HCT116 (cell line): ENCODE results near the gene TNPO1.

Experiments used
- JUND ChIP-seq: IDR thresholded peaks from 2 replicates; pipeline ENCODE4 v1.6.1; 2012
- POLR2A ChIP-seq: IDR thresholded peaks from 2 replicates; pipeline ENCODE4 v1.7.0; 2011; ENCODE audit warnings: borderline replicate concordance; ENCODE audit not compliant: insufficient read depth, insufficient read length; ENCODE audit errors: extremely low read depth
- TF ChIP-seq, protein P1 (sequence below), 3 experiments: fragments of 200-600 bp in 1 of 3; sonication (generic) in 1 of 3; IDR thresholded peaks in 2 of 3; conservative IDR thresholded peaks in 1 of 3; 2 replicates each; pipeline ENCODE4 v1.5.1; 2012 to 2017; ENCODE audit warnings: low read depth in 2 of 3, low read length in 2 of 3, antibody characterized with exemption in 1 of 3, borderline replicate concordance in 1 of 3, control low read depth in 1 of 3, mild to moderate bottlenecking in 1 of 3, mixed read lengths in 1 of 3, mixed run types in 1 of 3, moderate library complexity in 1 of 3; ENCODE audit not compliant: insufficient read depth in 1 of 3
- TF ChIP-seq, protein P2 (sequence below): IDR thresholded peaks from 2 replicates; pipeline ENCODE4 v1.6.1; 2012
- TF ChIP-seq, protein P3 (sequence below): IDR thresholded peaks from 2 replicates; pipeline ENCODE4 v1.6.1; 2012; ENCODE audit warnings: low read depth

DNA sequence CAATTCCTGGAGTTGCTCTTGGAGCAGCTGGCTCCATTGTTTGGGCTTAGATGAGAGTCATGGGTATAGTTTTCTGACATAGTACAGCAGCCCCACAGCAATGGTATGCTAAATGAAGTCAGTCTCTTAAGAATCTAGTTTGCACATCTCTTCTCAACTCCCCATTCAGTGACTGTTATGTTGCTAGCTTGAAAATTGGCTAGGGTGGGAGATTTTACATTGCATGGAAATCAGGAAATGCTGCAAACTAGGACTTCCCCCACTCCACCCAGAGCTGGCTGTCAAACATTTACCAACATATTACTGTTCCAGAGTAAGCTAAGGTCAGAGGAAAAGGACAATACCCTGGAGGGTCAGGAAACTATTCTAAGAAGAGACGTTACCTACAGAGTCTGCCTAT, 121.7 kb downstream of the TNPO1 start:
- TF ChIP-seq POLR2A: no peak
- TF ChIP-seq, protein P1, sequence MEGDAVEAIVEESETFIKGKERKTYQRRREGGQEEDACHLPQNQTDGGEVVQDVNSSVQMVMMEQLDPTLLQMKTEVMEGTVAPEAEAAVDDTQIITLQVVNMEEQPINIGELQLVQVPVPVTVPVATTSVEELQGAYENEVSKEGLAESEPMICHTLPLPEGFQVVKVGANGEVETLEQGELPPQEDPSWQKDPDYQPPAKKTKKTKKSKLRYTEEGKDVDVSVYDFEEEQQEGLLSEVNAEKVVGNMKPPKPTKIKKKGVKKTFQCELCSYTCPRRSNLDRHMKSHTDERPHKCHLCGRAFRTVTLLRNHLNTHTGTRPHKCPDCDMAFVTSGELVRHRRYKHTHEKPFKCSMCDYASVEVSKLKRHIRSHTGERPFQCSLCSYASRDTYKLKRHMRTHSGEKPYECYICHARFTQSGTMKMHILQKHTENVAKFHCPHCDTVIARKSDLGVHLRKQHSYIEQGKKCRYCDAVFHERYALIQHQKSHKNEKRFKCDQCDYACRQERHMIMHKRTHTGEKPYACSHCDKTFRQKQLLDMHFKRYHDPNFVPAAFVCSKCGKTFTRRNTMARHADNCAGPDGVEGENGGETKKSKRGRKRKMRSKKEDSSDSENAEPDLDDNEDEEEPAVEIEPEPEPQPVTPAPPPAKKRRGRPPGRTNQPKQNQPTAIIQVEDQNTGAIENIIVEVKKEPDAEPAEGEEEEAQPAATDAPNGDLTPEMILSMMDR (IDR thresholded peaks at IDR 0.05 in 2 of 3, conservative IDR thresholded peaks at IDR 0.05 in 1 of 3; ENCODE audit: borderline replicate concordance in 1 of 3, insufficient read depth in 1 of 3, low read depth in 2 of 3, low read length in 2 of 3): no peak
- TF ChIP-seq, protein P2, sequence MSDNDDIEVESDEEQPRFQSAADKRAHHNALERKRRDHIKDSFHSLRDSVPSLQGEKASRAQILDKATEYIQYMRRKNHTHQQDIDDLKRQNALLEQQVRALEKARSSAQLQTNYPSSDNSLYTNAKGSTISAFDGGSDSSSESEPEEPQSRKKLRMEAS: no peak
- no peak for TF ChIP-seq JUND
- TF ChIP-seq, protein P3, sequence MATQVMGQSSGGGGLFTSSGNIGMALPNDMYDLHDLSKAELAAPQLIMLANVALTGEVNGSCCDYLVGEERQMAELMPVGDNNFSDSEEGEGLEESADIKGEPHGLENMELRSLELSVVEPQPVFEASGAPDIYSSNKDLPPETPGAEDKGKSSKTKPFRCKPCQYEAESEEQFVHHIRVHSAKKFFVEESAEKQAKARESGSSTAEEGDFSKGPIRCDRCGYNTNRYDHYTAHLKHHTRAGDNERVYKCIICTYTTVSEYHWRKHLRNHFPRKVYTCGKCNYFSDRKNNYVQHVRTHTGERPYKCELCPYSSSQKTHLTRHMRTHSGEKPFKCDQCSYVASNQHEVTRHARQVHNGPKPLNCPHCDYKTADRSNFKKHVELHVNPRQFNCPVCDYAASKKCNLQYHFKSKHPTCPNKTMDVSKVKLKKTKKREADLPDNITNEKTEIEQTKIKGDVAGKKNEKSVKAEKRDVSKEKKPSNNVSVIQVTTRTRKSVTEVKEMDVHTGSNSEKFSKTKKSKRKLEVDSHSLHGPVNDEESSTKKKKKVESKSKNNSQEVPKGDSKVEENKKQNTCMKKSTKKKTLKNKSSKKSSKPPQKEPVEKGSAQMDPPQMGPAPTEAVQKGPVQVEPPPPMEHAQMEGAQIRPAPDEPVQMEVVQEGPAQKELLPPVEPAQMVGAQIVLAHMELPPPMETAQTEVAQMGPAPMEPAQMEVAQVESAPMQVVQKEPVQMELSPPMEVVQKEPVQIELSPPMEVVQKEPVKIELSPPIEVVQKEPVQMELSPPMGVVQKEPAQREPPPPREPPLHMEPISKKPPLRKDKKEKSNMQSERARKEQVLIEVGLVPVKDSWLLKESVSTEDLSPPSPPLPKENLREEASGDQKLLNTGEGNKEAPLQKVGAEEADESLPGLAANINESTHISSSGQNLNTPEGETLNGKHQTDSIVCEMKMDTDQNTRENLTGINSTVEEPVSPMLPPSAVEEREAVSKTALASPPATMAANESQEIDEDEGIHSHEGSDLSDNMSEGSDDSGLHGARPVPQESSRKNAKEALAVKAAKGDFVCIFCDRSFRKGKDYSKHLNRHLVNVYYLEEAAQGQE: no peak
